Measurements from ENCODE around the gene ATOSB.
"Not testable (repeated sequence)": the region's sequence is repeated elsewhere in the genome, so short reads cannot be mapped to it uniquely, and the experiment has no call there.

The ATOSB gene

GRCh38 chr9:35162605-35163315, 47.1 kb upstream of the ATOSB start:
- peak overlapping the region; percentile 54 for H3K9ac ChIP-seq (ENCODE audit: low read length)
- peak overlapping the region; percentile 74 for H3K4me3 ChIP-seq (ENCODE audit: low read length)
- H4K20me1 ChIP-seq (ENCODE audit: insufficient read depth, low read length): no peaks in the 10 kb centered on the region
- TF ChIP-seq EZH2 (optimal IDR thresholded peaks at IDR 0.05; ENCODE audit: low read depth, low read length): no peak
- no peak for TF ChIP-seq CTCF (IDR thresholded peaks at IDR 0.05; ENCODE audit: low read length)
- TF ChIP-seq EZH2phosphoT487 (IDR thresholded peaks at IDR 0.05; ENCODE audit: low read length): no peak
- no peaks in the 10 kb centered on the region for H3K9me3 ChIP-seq (replicated peaks; ENCODE audit: insufficient read depth, low read length)
- H3K4me1 ChIP-seq (ENCODE audit: low read length): peaks cover 26% of the 10 kb centered on the region
- H3K9me2 ChIP-seq (replicated peaks; ENCODE audit: insufficient read depth, low read length): no peaks in the 10 kb centered on the region
- peak overlapping the region; percentile 73 for H2AFZ ChIP-seq (ENCODE audit: low read length)
- peak overlapping the region; percentile 56; the same call in 1 of the 2 replicates for H3K27ac ChIP-seq (ENCODE audit: low read length)
- peak; percentile 38 for DNase-seq
- H3K36me3 ChIP-seq (replicated peaks; ENCODE audit: insufficient read depth, low read length): no peaks in the 10 kb centered on the region
- peaks cover 44% of the 10 kb centered on the region for H3K79me2 ChIP-seq (ENCODE audit: low read length)
- H3K27me3 ChIP-seq (replicated peaks; ENCODE audit: insufficient read depth, low read length): no peaks in the 10 kb centered on the region
- H3K4me2 ChIP-seq (ENCODE audit: low read depth, low read length): peak overlapping the region; percentile 66
- H3F3A ChIP-seq (ENCODE audit: insufficient read depth, low read length): peaks cover 31% of the 10 kb centered on the region

- no peak for TF ChIP-seq EZH2phosphoT487 (IDR thresholded peaks at IDR 0.05; ENCODE audit: low read length)
- TF ChIP-seq EZH2 (optimal IDR thresholded peaks at IDR 0.05; ENCODE audit: low read depth, low read length): no peak
- TF ChIP-seq CTCF (IDR thresholded peaks at IDR 0.05; ENCODE audit: low read length): no peak
- H3K79me2 ChIP-seq (ENCODE audit: low read length): peaks cover 39% of the 10 kb centered on the region
- no peaks in the 10 kb centered on the region for H3K36me3 ChIP-seq (replicated peaks; ENCODE audit: insufficient read depth, low read length)
- DNase-seq: peak; percentile 90
- H3K4me1 ChIP-seq (ENCODE audit: low read length): peaks cover 26% of the 10 kb centered on the region
- H2AFZ ChIP-seq (ENCODE audit: low read length): peak within 1 kb of the TSS; percentile 73
- no peaks in the 10 kb centered on the region for H3K9me2 ChIP-seq (replicated peaks; ENCODE audit: insufficient read depth, low read length)
- peaks cover 39% of the 10 kb centered on the region for H3F3A ChIP-seq (ENCODE audit: insufficient read depth, low read length)
- H3K4me3 ChIP-seq (ENCODE audit: low read length): peak within 1 kb of the TSS; percentile 74
- H3K9me3 ChIP-seq (replicated peaks; ENCODE audit: insufficient read depth, low read length): no peaks in the 10 kb centered on the region
- H3K9ac ChIP-seq (ENCODE audit: low read length): peak within 1 kb of the TSS; percentile 54
- peak within 1 kb of the TSS; percentile 66 for H3K4me2 ChIP-seq (ENCODE audit: low read depth, low read length)
- H3K27me3 ChIP-seq (replicated peaks; ENCODE audit: insufficient read depth, low read length): no peaks in the 10 kb centered on the region
- H4K20me1 ChIP-seq (ENCODE audit: insufficient read depth, low read length): no peaks in the 10 kb centered on the region
- peak within 1 kb of the TSS; percentile 56; the same call in 1 of the 2 replicates for H3K27ac ChIP-seq (ENCODE audit: low read length)
Observed at GRCh38 chr9:35161713-35162604, 46.3 kb upstream of the ATOSB start, which contains the start of gene UNC13B. Gene UNC13B, plus strand, starts transcription at chr9:35162009. Its CDS starts 275 bp downstream, at chr9:35162284.

GRCh38 chr9:35158501-35159280, 43.0 kb upstream of the ATOSB start:
- peak overlapping the region; percentile 62 for H3K9ac ChIP-seq (ENCODE audit: low read length)
- H3K27me3 ChIP-seq (replicated peaks; ENCODE audit: insufficient read depth, low read length): no peaks in the 10 kb centered on the region
- peak overlapping the region; percentile 32; the same call in 1 of the 2 replicates for H2AFZ ChIP-seq (ENCODE audit: low read length)
- peak overlapping the region; percentile 30; the same call in 1 of the 2 replicates for H3K4me3 ChIP-seq (ENCODE audit: low read length)
- H3K4me2 ChIP-seq (ENCODE audit: low read depth, low read length): peak overlapping the region; percentile 61
- H3F3A ChIP-seq (ENCODE audit: insufficient read depth, low read length): peaks cover 40% of the 10 kb centered on the region
- peak overlapping the region; percentile 97 for H3K27ac ChIP-seq (ENCODE audit: low read length)
- no peaks in the 10 kb centered on the region for H3K36me3 ChIP-seq (replicated peaks; ENCODE audit: insufficient read depth, low read length)
- H3K9me2 ChIP-seq (replicated peaks; ENCODE audit: insufficient read depth, low read length): no peaks in the 10 kb centered on the region
- peaks cover 13% of the 10 kb centered on the region for H3K79me2 ChIP-seq (ENCODE audit: low read length)
- peaks cover 23% of the 10 kb centered on the region for H3K4me1 ChIP-seq (ENCODE audit: low read length)
- DNase-seq: peak; percentile 84
- H3K9me3 ChIP-seq (replicated peaks; ENCODE audit: insufficient read depth, low read length): no peaks in the 10 kb centered on the region
- H4K20me1 ChIP-seq (ENCODE audit: insufficient read depth, low read length): no peaks in the 10 kb centered on the region
- TF ChIP-seq EZH2phosphoT487 (IDR thresholded peaks at IDR 0.05; ENCODE audit: low read length) (no peak), EZH2 (optimal IDR thresholded peaks at IDR 0.05; ENCODE audit: low read depth, low read length) (no peak)

GRCh38 chr9:35157836-35158235, 42.2 kb upstream of the ATOSB start:
- H3K9me3 ChIP-seq (replicated peaks; ENCODE audit: insufficient read depth, low read length); H3K79me2 ChIP-seq (ENCODE audit: low read length); H3K9me2 ChIP-seq (replicated peaks; ENCODE audit: insufficient read depth, low read length); H4K20me1 ChIP-seq (ENCODE audit: insufficient read depth, low read length); H3K27me3 ChIP-seq (replicated peaks; ENCODE audit: insufficient read depth, low read length); H3K36me3 ChIP-seq (replicated peaks; ENCODE audit: insufficient read depth, low read length); H2AFZ ChIP-seq (ENCODE audit: low read length): not testable (repeated sequence)
- H3K9ac ChIP-seq (ENCODE audit: low read length): peak overlapping the region; percentile 62
- peak overlapping the region; percentile 61 for H3K4me2 ChIP-seq (ENCODE audit: low read depth, low read length)
- peaks cover 40% of the 10 kb centered on the region for H3F3A ChIP-seq (ENCODE audit: insufficient read depth, low read length)
- H3K4me3 ChIP-seq (ENCODE audit: low read length): peak overlapping the region; percentile 30; the same call in 1 of the 2 replicates
- DNase-seq: peak; percentile 90
- H3K27ac ChIP-seq (ENCODE audit: low read length): peak overlapping the region; percentile 97
- H3K4me1 ChIP-seq (ENCODE audit: low read length): peaks cover 16% of the 10 kb centered on the region
